WTC11 (cell line): ENCODE data around the gene ZNRF2.

Experiments
- ATF1 ChIP-seq: sonication (generic); formaldehyde crosslinking; IDR thresholded peaks from 2 replicates; pipeline ENCODE4 v1.8.1; 2023; ENCODE audit warnings: mild to moderate bottlenecking, moderate library complexity, missing genetic modification reagents
- CREB1 ChIP-seq: sonication (generic); formaldehyde crosslinking; IDR thresholded peaks from 2 replicates; pipeline ENCODE4 v1.8.0; 2023; ENCODE audit warnings: mild to moderate bottlenecking, missing genetic modification reagents
- ELF4 ChIP-seq: sonication (generic); formaldehyde crosslinking; IDR thresholded peaks from 2 replicates; pipeline ENCODE4 v1.8.1; 2022; ENCODE audit warnings: low read depth, mild to moderate bottlenecking, moderate library complexity, missing genetic modification reagents
- ETV6 ChIP-seq: sonication (generic); formaldehyde crosslinking; IDR thresholded peaks from 2 replicates; pipeline ENCODE4 v1.8.1; 2022; ENCODE audit warnings: mild to moderate bottlenecking, missing genetic modification reagents
- TF ChIP-seq, protein P1 (sequence below): sonication (generic); formaldehyde crosslinking; IDR thresholded peaks from 2 replicates; pipeline ENCODE4 v1.8.0; 2022; ENCODE audit warnings: mild to moderate bottlenecking, missing genetic modification reagents
- TF ChIP-seq, protein P2 (sequence below): fragments of 200-600 bp; IDR thresholded peaks from 2 replicates; pipeline ENCODE4 v1.8.0; 2022; ENCODE audit warnings: antibody characterized with exemption
- TF ChIP-seq, protein P3 (sequence below): sonication (generic); formaldehyde crosslinking; IDR thresholded peaks from 2 replicates; pipeline ENCODE4 v1.8.0; 2023; ENCODE audit warnings: missing genetic modification reagents

DNA sequence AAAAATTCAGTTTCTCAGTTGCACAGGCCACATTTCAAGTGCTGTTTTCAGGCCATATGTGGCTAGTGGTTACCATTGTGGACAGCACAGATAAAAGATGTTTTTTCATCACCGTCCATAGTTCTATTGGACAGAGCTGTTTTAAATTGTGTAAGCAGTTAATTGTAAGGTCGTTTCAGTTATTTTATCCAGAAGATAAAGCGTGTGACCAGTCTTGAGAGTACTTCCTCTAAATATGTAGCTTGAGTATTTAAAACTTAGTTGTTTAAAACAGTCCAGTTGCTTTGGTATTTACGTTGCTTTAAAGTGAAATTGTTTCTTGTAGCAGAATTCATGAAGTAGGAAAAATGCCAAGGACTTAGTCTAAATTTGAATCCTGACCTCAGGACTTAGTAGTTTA is 66.9 kb downstream of the ZNRF2 start:
- TF ChIP-seq ETV6 (CRISPR knock-in tag) = no peak
- TF ChIP-seq CREB1 = no peak
- TF ChIP-seq, protein P1, sequence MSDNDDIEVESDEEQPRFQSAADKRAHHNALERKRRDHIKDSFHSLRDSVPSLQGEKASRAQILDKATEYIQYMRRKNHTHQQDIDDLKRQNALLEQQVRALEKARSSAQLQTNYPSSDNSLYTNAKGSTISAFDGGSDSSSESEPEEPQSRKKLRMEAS (CRISPR knock-in tag) = no peak
- TF ChIP-seq, protein P2, sequence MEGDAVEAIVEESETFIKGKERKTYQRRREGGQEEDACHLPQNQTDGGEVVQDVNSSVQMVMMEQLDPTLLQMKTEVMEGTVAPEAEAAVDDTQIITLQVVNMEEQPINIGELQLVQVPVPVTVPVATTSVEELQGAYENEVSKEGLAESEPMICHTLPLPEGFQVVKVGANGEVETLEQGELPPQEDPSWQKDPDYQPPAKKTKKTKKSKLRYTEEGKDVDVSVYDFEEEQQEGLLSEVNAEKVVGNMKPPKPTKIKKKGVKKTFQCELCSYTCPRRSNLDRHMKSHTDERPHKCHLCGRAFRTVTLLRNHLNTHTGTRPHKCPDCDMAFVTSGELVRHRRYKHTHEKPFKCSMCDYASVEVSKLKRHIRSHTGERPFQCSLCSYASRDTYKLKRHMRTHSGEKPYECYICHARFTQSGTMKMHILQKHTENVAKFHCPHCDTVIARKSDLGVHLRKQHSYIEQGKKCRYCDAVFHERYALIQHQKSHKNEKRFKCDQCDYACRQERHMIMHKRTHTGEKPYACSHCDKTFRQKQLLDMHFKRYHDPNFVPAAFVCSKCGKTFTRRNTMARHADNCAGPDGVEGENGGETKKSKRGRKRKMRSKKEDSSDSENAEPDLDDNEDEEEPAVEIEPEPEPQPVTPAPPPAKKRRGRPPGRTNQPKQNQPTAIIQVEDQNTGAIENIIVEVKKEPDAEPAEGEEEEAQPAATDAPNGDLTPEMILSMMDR = no peak
- TF ChIP-seq, protein P3, sequence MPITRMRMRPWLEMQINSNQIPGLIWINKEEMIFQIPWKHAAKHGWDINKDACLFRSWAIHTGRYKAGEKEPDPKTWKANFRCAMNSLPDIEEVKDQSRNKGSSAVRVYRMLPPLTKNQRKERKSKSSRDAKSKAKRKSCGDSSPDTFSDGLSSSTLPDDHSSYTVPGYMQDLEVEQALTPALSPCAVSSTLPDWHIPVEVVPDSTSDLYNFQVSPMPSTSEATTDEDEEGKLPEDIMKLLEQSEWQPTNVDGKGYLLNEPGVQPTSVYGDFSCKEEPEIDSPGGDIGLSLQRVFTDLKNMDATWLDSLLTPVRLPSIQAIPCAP (CRISPR knock-in tag) = no peak
- no peak for TF ChIP-seq ELF4
- TF ChIP-seq ATF1 (CRISPR knock-in tag) = no peak
